ENCODE results near the gene TAS2R13.

The TAS2R13 gene

GRCh38 chr12:10919809-10920208 lies 10.4 kb upstream of the TAS2R13 start:
- no peak overlapping the region for H3K9ac ChIP-seq (ENCODE audit: low read depth, low read length)
- no peaks in the 10 kb centered on the region for H3K36me3 ChIP-seq (ENCODE audit: control insufficient read depth, insufficient read depth, low read length)
- no peaks in the 10 kb centered on the region for H3K9me3 ChIP-seq (ENCODE audit: control insufficient read depth, insufficient read depth, low read length)
- H3K4me3 ChIP-seq (ENCODE audit: low read depth, low read length) = no peak overlapping the region
- no peaks in the 10 kb centered on the region for H3K27me3 ChIP-seq (ENCODE audit: control insufficient read depth, insufficient read depth, low read length)
- H3K4me1 ChIP-seq (ENCODE audit: control insufficient read depth, insufficient read depth, low read length) = no peaks in the 10 kb centered on the region

- H3K36me3 ChIP-seq (ENCODE audit: control insufficient read depth, insufficient read depth, low read length) = no peaks in the 10 kb centered on the region
- H3K4me3 ChIP-seq (ENCODE audit: low read depth, low read length) = no peak overlapping the region
- no peaks in the 10 kb centered on the region for H3K9me3 ChIP-seq (ENCODE audit: control insufficient read depth, insufficient read depth, low read length)
- no peak overlapping the region for H3K9ac ChIP-seq (ENCODE audit: low read depth, low read length)
- H3K27me3 ChIP-seq (ENCODE audit: control insufficient read depth, insufficient read depth, low read length) = no peaks in the 10 kb centered on the region
- no peaks in the 10 kb centered on the region for H3K4me1 ChIP-seq (ENCODE audit: control insufficient read depth, insufficient read depth, low read length)
Observed at GRCh38 chr12:10910380-10910779, 1.0 kb upstream of the TAS2R13 start.

GRCh38 chr12:10904686-10905085 lies 4.7 kb downstream of the TAS2R13 start:
- H3K9ac ChIP-seq (ENCODE audit: low read depth, low read length) = no peak overlapping the region
- no peak overlapping the region for H3K4me3 ChIP-seq (ENCODE audit: low read depth, low read length)
- no peaks in the 10 kb centered on the region for H3K36me3 ChIP-seq (ENCODE audit: control insufficient read depth, insufficient read depth, low read length)
- no peaks in the 10 kb centered on the region for H3K27me3 ChIP-seq (ENCODE audit: control insufficient read depth, insufficient read depth, low read length)
- H3K9me3 ChIP-seq (ENCODE audit: control insufficient read depth, insufficient read depth, low read length) = no peaks in the 10 kb centered on the region
- H3K4me1 ChIP-seq (ENCODE audit: control insufficient read depth, insufficient read depth, low read length) = no peaks in the 10 kb centered on the region

- H3K4me3 ChIP-seq (ENCODE audit: low read depth, low read length) = no peak overlapping the region
- no peak overlapping the region for H3K9ac ChIP-seq (ENCODE audit: low read depth, low read length)
- no peaks in the 10 kb centered on the region for H3K27me3 ChIP-seq (ENCODE audit: control insufficient read depth, insufficient read depth, low read length)
- H3K4me1 ChIP-seq (ENCODE audit: control insufficient read depth, insufficient read depth, low read length) = no peaks in the 10 kb centered on the region
- H3K36me3 ChIP-seq (ENCODE audit: control insufficient read depth, insufficient read depth, low read length) = no peaks in the 10 kb centered on the region
- no peaks in the 10 kb centered on the region for H3K9me3 ChIP-seq (ENCODE audit: control insufficient read depth, insufficient read depth, low read length)
Observed at GRCh38 chr12:10901427-10901826, 7.9 kb downstream of the TAS2R13 start.

- H3K9ac ChIP-seq (ENCODE audit: low read depth, low read length) = no peak overlapping the region
- H3K4me3 ChIP-seq (ENCODE audit: low read depth, low read length) = no peak overlapping the region
- H3K9me3 ChIP-seq (ENCODE audit: control insufficient read depth, insufficient read depth, low read length) = no peaks in the 10 kb centered on the region
- no peaks in the 10 kb centered on the region for H3K36me3 ChIP-seq (ENCODE audit: control insufficient read depth, insufficient read depth, low read length)
- H3K4me1 ChIP-seq (ENCODE audit: control insufficient read depth, insufficient read depth, low read length) = no peaks in the 10 kb centered on the region
- H3K27me3 ChIP-seq (ENCODE audit: control insufficient read depth, insufficient read depth, low read length) = no peaks in the 10 kb centered on the region
Observed at GRCh38 chr12:10900972-10901371, 8.4 kb downstream of the TAS2R13 start.

- H3K27me3 ChIP-seq (ENCODE audit: control insufficient read depth, insufficient read depth, low read length) = no peaks in the 10 kb centered on the region
- no peaks in the 10 kb centered on the region for H3K36me3 ChIP-seq (ENCODE audit: control insufficient read depth, insufficient read depth, low read length)
- H3K9me3 ChIP-seq (ENCODE audit: control insufficient read depth, insufficient read depth, low read length) = no peaks in the 10 kb centered on the region
- H3K4me3 ChIP-seq (ENCODE audit: low read depth, low read length) = no peak overlapping the region
- H3K4me1 ChIP-seq (ENCODE audit: control insufficient read depth, insufficient read depth, low read length) = no peaks in the 10 kb centered on the region
- H3K9ac ChIP-seq (ENCODE audit: low read depth, low read length) = no peak overlapping the region
Observed at GRCh38 chr12:10900530-10900929, 8.8 kb downstream of the TAS2R13 start.

- Histone ChIP-seq H3K9ac (ENCODE audit: low read depth, low read length) (no peak overlapping the region), H3K4me3 (ENCODE audit: low read depth, low read length) (no peak overlapping the region)
Observed at GRCh38 chr12:10896854-10897253, 12.5 kb downstream of the TAS2R13 start.

GRCh38 chr12:10891937-10892336 lies 17.4 kb downstream of the TAS2R13 start:
- H3K27me3 ChIP-seq (ENCODE audit: control insufficient read depth, insufficient read depth, low read length) = no peaks in the 10 kb centered on the region
- no peaks in the 10 kb centered on the region for H3K9me3 ChIP-seq (ENCODE audit: control insufficient read depth, insufficient read depth, low read length)
- H3K9ac ChIP-seq (ENCODE audit: low read depth, low read length) = no peak overlapping the region
- H3K4me1 ChIP-seq (ENCODE audit: control insufficient read depth, insufficient read depth, low read length) = no peaks in the 10 kb centered on the region
- H3K36me3 ChIP-seq (ENCODE audit: control insufficient read depth, insufficient read depth, low read length) = no peaks in the 10 kb centered on the region
- H3K4me3 ChIP-seq (ENCODE audit: low read depth, low read length) = no peak overlapping the region

More at GRCh38 chr12:10896854-10897253, 12.5 kb downstream of the TAS2R13 start:
- Histone ChIP-seq H3K27me3 (ENCODE audit: control insufficient read depth, insufficient read depth, low read length) (no peaks in the 10 kb centered on the region), H3K9me3 (ENCODE audit: control insufficient read depth, insufficient read depth, low read length) (no peaks in the 10 kb centered on the region), H3K4me1 (ENCODE audit: control insufficient read depth, insufficient read depth, low read length) (no peaks in the 10 kb centered on the region), H3K36me3 (ENCODE audit: control insufficient read depth, insufficient read depth, low read length) (no peaks in the 10 kb centered on the region)

GRCh38 chr12:10889226-10889625 lies 20.1 kb downstream of the TAS2R13 start:
- Histone ChIP-seq H3K9ac (ENCODE audit: low read depth, low read length) (no peak overlapping the region), H3K4me1 (ENCODE audit: control insufficient read depth, insufficient read depth, low read length) (no peaks in the 10 kb centered on the region), H3K36me3 (ENCODE audit: control insufficient read depth, insufficient read depth, low read length) (no peaks in the 10 kb centered on the region), H3K4me3 (ENCODE audit: low read depth, low read length) (no peak overlapping the region), H3K9me3 (ENCODE audit: control insufficient read depth, insufficient read depth, low read length) (no peaks in the 10 kb centered on the region), H3K27me3 (ENCODE audit: control insufficient read depth, insufficient read depth, low read length) (no peaks in the 10 kb centered on the region)

- Histone ChIP-seq H3K9me3 (ENCODE audit: control insufficient read depth, insufficient read depth, low read length) (no peaks in the 10 kb centered on the region), H3K36me3 (ENCODE audit: control insufficient read depth, insufficient read depth, low read length) (no peaks in the 10 kb centered on the region), H3K4me1 (ENCODE audit: control insufficient read depth, insufficient read depth, low read length) (no peaks in the 10 kb centered on the region), H3K4me3 (ENCODE audit: low read depth, low read length) (no peak within 1 kb of the TSS), H3K27me3 (ENCODE audit: control insufficient read depth, insufficient read depth, low read length) (no peaks in the 10 kb centered on the region), H3K9ac (ENCODE audit: low read depth, low read length) (no peak within 1 kb of the TSS)
Observed at GRCh38 chr12:10884086-10884725, 25.2 kb downstream of the TAS2R13 start, which contains the start of gene PRH1. Gene PRH1 (minus strand): TSS chr12:10884255. CDS start chr12:10884217, 38 bp downstream.

- Histone ChIP-seq H3K27me3 (ENCODE audit: control insufficient read depth, insufficient read depth, low read length) (no peaks in the 10 kb centered on the region), H3K4me1 (ENCODE audit: control insufficient read depth, insufficient read depth, low read length) (no peaks in the 10 kb centered on the region), H3K9ac (ENCODE audit: low read depth, low read length) (no peak overlapping the region), H3K4me3 (ENCODE audit: low read depth, low read length) (no peak overlapping the region), H3K36me3 (ENCODE audit: control insufficient read depth, insufficient read depth, low read length) (no peaks in the 10 kb centered on the region), H3K9me3 (ENCODE audit: control insufficient read depth, insufficient read depth, low read length) (no peaks in the 10 kb centered on the region)
Observed at GRCh38 chr12:10873378-10873777, 36.0 kb downstream of the TAS2R13 start.

- H3K27me3 ChIP-seq (ENCODE audit: control insufficient read depth, insufficient read depth, low read length) = no peaks in the 10 kb centered on the region
- H3K9ac ChIP-seq (ENCODE audit: low read depth, low read length) = no peak overlapping the region
- H3K36me3 ChIP-seq (ENCODE audit: control insufficient read depth, insufficient read depth, low read length) = no peaks in the 10 kb centered on the region
- no peaks in the 10 kb centered on the region for H3K9me3 ChIP-seq (ENCODE audit: control insufficient read depth, insufficient read depth, low read length)
- H3K4me3 ChIP-seq (ENCODE audit: low read depth, low read length) = no peak overlapping the region
- H3K4me1 ChIP-seq (ENCODE audit: control insufficient read depth, insufficient read depth, low read length) = no peaks in the 10 kb centered on the region
Observed at GRCh38 chr12:10867381-10867780, 42.0 kb downstream of the TAS2R13 start.
